ENCODE results near the gene EEA1.

GRCh38 chr12:92779902-92780301, 149.2 kb downstream of the EEA1 start:
- TF ChIP-seq POLR2AphosphoS5 (IDR thresholded peaks at IDR 0.05; ENCODE audit: low read depth, low read length) (no peak), SPI1 (IDR thresholded peaks at IDR 0.05; ENCODE audit: low read depth, low read length) (no peak), POLR2A (IDR thresholded peaks at IDR 0.05; ENCODE audit: low read depth, low read length) (no peak), PAX5 (IDR thresholded peaks at IDR 0.05; ENCODE audit: insufficient read depth, low read length, severe bottlenecking) (no peak), POU2F2 (IDR thresholded peaks at IDR 0.05; ENCODE audit: low read depth, low read length) (no peak), TAF1 (IDR thresholded peaks at IDR 0.05; ENCODE audit: low read depth, low read length) (no peak)
